GM12864 (cell line): ENCODE measurements around the gene GRID1.
"Not testable (repeated sequence)": the region's sequence is repeated elsewhere in the genome, so short reads cannot be mapped to it uniquely, and the experiment has no call there.

Experiments used
- DNase-seq: peaks from one replicate; pipeline ENCODE4 v3.0.0-alpha.2; 2011; ENCODE audit warnings: low read depth
- H3K4me3 ChIP-seq: 2 replicates; pipeline ENCODE4 v1.5.1; 2011; ENCODE audit warnings: mild to moderate bottlenecking, low read depth, low read length, control low read depth
- TF ChIP-seq, protein P1 (sequence below): IDR thresholded peaks from 2 replicates; pipeline ENCODE4 v1.5.1; 2011; ENCODE audit warnings: low read depth, mild to moderate bottlenecking, moderate library complexity, low read length, control low read depth, inconsistent platforms; ENCODE audit errors: missing control alignments

GRID1 gene

DNA sequence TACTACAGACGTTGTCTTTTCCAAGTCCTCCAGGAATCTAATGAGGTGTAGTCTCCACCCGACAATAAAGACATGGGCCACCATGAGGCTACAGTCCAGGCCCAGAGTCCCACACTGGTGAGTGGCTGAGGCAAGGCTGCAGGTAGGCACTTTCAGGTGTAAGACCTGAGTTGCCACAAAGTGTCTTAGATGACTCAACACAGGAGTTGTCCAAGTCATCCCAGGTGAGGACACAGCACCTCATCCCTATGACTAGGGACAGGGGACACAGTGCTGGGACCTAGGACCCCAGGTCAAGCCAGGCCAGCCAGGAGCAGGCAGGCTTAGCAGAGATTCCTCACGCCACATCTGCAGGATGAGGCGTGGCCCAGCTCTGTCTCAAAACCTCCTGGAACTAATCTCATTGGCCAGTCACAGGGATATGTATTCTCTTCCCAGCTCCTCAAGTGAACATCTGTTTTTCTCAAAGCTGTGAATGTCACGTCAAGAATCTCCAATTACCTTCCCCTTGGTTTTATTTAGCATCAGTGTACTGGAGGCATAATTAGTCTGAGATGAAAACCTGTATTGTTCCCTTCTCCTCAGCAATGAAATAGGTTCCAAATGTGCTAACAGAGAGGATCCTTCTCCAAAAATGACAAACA, 254.6 kb downstream of the GRID1 start:
- no peak overlapping the region for H3K4me3 ChIP-seq
- TF ChIP-seq, protein P1, sequence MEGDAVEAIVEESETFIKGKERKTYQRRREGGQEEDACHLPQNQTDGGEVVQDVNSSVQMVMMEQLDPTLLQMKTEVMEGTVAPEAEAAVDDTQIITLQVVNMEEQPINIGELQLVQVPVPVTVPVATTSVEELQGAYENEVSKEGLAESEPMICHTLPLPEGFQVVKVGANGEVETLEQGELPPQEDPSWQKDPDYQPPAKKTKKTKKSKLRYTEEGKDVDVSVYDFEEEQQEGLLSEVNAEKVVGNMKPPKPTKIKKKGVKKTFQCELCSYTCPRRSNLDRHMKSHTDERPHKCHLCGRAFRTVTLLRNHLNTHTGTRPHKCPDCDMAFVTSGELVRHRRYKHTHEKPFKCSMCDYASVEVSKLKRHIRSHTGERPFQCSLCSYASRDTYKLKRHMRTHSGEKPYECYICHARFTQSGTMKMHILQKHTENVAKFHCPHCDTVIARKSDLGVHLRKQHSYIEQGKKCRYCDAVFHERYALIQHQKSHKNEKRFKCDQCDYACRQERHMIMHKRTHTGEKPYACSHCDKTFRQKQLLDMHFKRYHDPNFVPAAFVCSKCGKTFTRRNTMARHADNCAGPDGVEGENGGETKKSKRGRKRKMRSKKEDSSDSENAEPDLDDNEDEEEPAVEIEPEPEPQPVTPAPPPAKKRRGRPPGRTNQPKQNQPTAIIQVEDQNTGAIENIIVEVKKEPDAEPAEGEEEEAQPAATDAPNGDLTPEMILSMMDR: no peak
- no peak for DNase-seq

DNA sequence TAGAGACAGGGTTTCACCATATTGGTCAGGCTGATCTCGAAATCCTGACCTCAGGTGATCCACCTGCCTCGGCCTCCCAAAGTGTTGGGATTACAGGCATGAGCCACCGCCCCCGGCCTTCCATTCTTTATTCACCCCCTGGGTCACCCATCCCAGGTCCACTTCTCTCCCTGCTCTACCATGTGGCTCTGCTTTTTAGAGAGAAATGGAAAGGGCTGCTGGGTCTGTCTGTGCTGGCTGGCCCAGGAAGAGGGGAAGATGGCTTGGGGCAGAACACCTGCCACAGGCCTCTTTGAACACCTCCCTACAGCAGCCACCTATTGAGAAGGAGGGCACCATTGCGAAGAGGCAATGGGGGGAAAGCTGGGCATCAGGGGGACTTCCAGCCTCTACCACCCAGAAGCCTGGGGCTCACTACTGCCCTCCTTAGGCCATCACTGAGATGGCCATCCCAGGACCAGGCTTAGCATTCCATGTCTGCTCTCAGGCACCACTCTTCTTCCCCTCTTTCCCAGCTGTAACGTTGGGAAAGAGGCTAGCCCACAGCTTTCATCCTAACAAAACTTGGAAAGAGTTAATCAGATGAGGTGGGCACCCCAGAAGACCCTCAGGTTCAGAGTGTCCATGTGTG, 256.3 kb downstream of the GRID1 start:
- no peak overlapping the region for H3K4me3 ChIP-seq
- TF ChIP-seq, protein P1: peak; percentile 75
- no peak for DNase-seq

DNA sequence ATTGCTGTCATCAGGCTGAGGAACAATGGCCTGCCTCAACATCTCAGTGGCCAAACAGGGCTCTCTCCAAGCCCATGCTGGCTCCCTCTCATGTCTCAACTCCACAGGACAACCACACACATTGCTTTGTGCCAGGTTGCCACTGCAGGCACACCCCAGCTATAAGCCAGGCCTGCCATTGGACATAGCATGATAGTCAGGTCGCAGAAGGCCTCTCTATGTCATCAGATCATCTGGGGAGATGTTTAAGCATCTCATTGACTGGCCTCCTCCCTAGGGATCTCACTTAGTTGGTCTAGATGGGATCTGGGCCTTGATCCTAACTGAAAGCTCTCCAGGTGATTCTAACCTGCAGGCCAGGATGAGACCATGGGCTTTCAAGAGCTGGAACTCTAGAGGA, 257.2 kb downstream of the GRID1 start:
- no peak for DNase-seq
- no peak overlapping the region for H3K4me3 ChIP-seq
- TF ChIP-seq, protein P1: no peak

DNA sequence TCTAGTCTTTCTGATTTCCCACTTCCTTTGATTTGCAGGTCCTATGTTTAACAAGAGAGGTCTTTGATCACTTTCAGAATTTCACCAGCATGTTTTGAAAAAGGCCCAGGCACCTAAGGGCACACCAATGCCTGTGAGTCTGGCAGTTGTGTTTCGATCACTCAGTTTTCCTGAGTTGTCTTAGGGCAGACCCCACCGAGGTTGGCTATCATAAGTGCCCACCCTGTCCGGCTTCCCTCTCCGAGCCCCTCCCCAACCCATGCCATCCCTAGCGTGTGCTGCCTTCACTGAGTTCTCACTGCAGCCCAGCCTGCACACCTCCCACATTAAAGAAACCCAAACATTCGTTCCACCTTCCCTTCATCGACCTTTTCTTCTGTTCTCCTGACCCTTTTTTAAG, 257.9 kb downstream of the GRID1 start:
- no peak overlapping the region for H3K4me3 ChIP-seq
- DNase-seq: no peak

DNA sequence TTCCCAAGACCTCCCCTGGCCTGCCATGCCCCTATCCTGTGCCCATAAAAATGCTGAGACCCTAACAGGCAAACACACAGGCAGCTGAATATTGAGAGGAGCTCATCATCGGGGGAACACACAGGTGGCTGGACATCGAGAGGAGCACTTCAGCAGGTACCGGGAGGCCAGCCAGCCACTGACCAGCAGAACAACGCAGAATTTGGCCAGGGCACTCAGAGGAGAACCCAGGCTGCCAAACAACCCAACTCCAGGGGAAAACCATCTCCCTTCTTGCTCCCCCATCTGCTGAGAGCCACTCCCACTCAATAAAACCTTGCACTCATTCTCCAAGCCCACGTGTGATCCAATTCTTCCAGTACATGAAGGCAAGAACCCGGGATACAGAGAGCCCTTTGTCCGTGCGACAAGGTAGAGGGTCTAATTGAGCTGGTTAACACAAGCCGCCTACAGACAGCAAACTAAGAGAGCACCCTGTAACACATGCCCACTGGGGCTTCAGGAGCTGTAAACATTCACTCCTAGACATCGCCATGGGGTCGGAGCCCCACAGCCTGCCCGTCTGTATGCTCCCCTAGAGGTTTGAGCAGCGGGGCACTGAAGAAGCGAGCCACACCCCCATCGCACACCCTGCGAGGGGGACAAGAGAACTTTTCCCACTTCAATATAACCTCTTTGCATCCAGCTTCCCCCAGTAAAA, 258.8 kb downstream of the GRID1 start:
- H3K4me3 ChIP-seq, DNase-seq: not testable (repeated sequence)

More for the DNA sequence above, 257.9 kb downstream of the GRID1 start:
- TF ChIP-seq, protein P1: no peak

DNA sequence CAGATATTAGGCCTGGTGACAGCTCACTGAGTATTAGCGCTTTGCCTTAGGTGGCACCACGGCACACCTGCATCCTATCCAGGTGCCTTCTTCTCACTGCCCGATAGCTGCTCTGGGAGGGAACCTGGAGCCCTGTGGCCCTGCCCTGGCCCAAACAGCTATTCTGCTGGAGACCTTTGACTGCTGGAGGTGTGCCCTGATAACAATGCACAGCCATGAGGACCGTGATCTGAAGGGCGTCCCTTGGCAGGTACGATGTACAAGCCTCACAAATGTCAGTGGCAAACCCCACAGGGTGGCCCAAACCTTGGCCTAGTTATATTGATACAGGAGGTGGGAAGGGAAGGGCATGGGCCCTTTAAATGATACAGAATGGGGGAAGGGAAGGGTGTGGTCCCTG, 259.5 kb downstream of the GRID1 start:
- TF ChIP-seq, protein P1: no peak
- no peak for DNase-seq
- no peak overlapping the region for H3K4me3 ChIP-seq

DNA sequence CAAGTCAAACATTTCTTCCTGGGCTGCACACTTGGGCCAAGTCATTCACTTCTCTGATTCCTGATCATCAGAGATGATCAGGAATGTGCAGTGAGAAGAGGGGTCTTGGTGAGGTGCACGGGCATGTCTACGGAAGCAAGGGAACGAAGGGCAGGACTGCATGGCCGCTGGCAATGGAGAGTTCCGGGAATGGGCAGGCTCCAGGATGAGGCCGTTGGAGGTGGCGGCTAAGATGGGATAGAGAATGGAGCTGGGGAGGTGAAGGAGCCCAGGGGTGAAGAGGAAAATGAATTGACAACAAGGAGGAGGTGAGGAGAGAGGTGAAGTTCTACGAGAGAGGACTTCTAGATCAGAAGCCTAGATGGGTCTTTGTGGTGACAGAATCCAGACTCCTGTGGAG, 260.0 kb downstream of the GRID1 start:
- no peak for DNase-seq
- TF ChIP-seq, protein P1: no peak
- no peak overlapping the region for H3K4me3 ChIP-seq
